Measurements from ENCODE around the gene KRTAP10-3. TPM values are rescaled to one million over a fixed set of nuclear protein-coding genes. Genes with fewer than 3 reads are reported as not detected.

KRTAP10-3 gene
- total RNA-seq, 1 experiment from 2014 or later, result not detected

DNA sequence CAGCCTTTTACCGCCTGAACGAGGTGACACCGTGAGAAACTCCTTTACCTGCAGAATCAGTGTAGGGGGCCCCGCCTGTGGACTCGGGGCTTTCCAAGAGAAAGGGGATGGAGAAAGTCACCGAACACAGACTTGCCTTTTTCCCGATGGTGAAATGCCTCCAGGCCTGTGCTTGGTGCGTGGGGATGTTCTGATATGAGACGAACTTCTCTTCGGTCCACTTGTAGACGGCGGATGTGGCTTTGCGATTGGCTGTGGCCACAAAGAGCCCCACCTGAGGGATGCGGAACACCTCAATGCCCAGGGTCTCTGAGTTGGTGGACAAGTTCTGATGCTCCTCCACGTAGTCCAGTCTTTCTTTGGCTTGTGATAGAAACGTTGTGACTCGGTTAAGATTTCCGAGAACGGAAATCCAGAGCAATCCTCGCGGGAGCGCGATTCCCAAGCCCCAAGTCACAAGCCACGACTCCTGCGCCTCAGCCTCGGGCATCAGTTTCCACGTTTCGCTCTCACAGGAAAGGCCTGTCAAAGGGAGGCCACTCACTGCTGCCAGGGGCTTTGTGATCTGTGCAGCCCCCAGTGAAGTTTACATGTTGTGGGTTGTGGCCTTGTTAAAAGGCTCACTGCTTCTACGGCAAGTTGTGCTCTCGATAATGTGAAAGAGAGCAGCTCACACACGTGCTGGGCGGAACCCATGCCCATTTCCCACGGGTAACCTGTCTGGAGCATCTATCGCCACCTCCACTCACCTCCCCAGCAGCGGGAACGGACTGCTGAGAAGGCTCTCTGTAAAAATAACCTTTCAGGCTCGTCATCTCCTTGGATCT lies 31.2 kb downstream of the KRTAP10-3 start:
- Histone ChIP-seq H2AFZ (ENCODE audit: low read length) (no peak overlapping the region), H3K4me3 (ENCODE audit: low read length) (no peak overlapping the region), H3K27ac (ENCODE audit: low read length) (no peak overlapping the region), H3K9me3 (ENCODE audit: low read length) (peaks cover 12% of the 10 kb centered on the region), H3K36me3 (ENCODE audit: insufficient read depth, low read length) (no peaks in the 10 kb centered on the region), H3K4me2 (ENCODE audit: low read depth, low read length, poor library complexity, severe bottlenecking) (no peak overlapping the region), H3K79me2 (ENCODE audit: low read length) (no peaks in the 10 kb centered on the region), H3K9me2 (replicated peaks; ENCODE audit: insufficient read depth, low read length) (no peaks in the 10 kb centered on the region), H3K9ac (ENCODE audit: low read length) (no peak overlapping the region), H3K4me1 (ENCODE audit: low read length) (no peaks in the 10 kb centered on the region), H4K20me1 (ENCODE audit: insufficient read depth, low read depth, low read length) (no peaks in the 10 kb centered on the region), H3K27me3 (ENCODE audit: low read length) (no peaks in the 10 kb centered on the region)
- DNase-seq, result no peak

DNA sequence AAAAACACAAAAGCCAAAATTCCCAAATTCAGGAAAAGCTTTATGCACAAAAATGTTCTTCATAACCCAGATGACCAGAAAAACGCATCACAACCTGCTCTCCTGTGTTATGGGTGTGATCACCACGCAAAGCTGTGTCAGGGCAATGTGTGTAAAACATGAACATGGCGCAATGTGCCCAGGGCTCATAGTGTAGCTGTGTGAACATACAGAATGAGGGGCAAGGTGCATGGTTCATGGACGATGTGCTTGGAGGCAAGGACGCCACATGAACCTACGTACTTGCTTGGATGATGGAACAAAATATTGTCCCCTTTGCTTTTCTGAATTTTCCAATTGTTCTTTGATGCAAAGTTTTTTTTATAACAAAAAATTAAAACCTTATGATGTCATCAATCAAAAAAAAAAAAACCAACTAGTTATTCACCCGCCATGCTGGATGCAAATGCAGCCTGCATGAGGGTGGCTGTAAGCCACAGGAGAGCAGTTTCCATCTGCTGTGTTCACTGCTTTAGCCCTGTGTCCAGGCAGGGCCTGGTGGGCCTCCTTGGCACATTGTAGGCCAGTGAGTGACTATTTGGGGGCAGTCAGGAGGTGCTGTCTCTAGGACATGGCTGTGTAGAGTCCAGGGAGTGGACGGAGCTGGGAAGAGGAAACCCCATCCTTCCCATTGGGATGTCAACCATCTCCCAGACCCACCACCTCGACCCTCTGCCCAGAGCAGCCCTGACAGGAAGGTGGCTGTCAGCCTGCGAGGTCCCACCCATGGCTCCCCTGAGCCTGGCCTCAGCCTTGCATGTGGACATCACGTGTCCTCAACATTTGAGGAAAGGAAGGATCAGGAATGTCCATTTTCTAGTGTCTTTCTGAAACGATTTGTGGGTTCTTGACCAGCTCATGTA lies 32.2 kb downstream of the KRTAP10-3 start:
- Histone ChIP-seq H3K4me1 (ENCODE audit: low read length) (no peaks in the 10 kb centered on the region), H4K20me1 (ENCODE audit: insufficient read depth, low read depth, low read length) (no peaks in the 10 kb centered on the region), H3K27ac (ENCODE audit: low read length) (no peak overlapping the region), H2AFZ (ENCODE audit: low read length) (no peak overlapping the region), H3K4me2 (ENCODE audit: low read depth, low read length, poor library complexity, severe bottlenecking) (no peak overlapping the region), H3K9ac (ENCODE audit: low read length) (no peak overlapping the region), H3K9me2 (replicated peaks; ENCODE audit: insufficient read depth, low read length) (no peaks in the 10 kb centered on the region), H3K9me3 (ENCODE audit: low read length) (peaks cover 12% of the 10 kb centered on the region), H3K4me3 (ENCODE audit: low read length) (no peak overlapping the region), H3K27me3 (ENCODE audit: low read length) (no peaks in the 10 kb centered on the region), H3K36me3 (ENCODE audit: insufficient read depth, low read length) (no peaks in the 10 kb centered on the region), H3K79me2 (ENCODE audit: low read length) (no peaks in the 10 kb centered on the region)
- no peak for DNase-seq

DNA sequence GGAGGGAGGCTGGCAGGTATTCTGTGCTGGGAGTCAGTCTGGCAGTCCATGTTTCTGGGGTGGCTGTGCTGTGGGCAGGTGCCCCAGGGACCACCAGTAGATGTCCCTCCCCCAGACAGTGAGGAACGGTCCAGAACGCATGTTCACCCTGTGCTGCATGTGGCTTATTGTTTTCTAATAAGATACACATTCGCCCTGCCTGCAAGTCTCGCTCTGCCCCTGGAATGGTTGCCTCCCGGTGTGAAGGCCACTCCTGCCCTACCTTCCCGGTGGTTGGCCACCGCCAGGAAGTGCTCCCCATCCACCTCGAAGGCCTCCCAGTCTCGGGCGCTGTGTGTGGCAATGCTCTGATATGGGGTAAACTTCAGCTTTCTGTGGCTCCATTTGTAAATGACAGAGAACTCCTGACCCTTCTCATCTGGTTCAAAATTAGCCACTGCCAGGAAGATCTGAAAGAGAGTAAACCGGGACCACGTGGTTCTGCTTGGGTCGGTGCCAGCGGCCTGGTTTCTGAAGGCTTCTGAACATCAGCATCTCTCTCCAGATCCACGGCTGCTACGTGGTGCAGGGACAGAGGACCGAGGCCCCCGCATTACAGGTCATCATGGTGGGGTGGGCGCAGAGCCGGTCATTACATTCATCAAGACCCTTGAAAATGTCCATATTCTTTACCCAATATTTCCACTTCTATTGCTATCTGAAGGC lies 33.1 kb downstream of the KRTAP10-3 start:
- Histone ChIP-seq H3K4me1 (ENCODE audit: low read length) (no peaks in the 10 kb centered on the region), H3K4me3 (ENCODE audit: low read length) (no peak overlapping the region), H3K9me2 (replicated peaks; ENCODE audit: insufficient read depth, low read length) (no peaks in the 10 kb centered on the region), H3K27me3 (ENCODE audit: low read length) (no peaks in the 10 kb centered on the region), H3K9ac (ENCODE audit: low read length) (no peak overlapping the region), H2AFZ (ENCODE audit: low read length) (no peak overlapping the region), H3K27ac (ENCODE audit: low read length) (no peak overlapping the region), H3K36me3 (ENCODE audit: insufficient read depth, low read length) (no peaks in the 10 kb centered on the region), H3K9me3 (ENCODE audit: low read length) (peaks cover 12% of the 10 kb centered on the region), H4K20me1 (ENCODE audit: insufficient read depth, low read depth, low read length) (no peaks in the 10 kb centered on the region), H3K79me2 (ENCODE audit: low read length) (no peaks in the 10 kb centered on the region), H3K4me2 (ENCODE audit: low read depth, low read length, poor library complexity, severe bottlenecking) (no peak overlapping the region)
- DNase-seq, result no peak

DNA sequence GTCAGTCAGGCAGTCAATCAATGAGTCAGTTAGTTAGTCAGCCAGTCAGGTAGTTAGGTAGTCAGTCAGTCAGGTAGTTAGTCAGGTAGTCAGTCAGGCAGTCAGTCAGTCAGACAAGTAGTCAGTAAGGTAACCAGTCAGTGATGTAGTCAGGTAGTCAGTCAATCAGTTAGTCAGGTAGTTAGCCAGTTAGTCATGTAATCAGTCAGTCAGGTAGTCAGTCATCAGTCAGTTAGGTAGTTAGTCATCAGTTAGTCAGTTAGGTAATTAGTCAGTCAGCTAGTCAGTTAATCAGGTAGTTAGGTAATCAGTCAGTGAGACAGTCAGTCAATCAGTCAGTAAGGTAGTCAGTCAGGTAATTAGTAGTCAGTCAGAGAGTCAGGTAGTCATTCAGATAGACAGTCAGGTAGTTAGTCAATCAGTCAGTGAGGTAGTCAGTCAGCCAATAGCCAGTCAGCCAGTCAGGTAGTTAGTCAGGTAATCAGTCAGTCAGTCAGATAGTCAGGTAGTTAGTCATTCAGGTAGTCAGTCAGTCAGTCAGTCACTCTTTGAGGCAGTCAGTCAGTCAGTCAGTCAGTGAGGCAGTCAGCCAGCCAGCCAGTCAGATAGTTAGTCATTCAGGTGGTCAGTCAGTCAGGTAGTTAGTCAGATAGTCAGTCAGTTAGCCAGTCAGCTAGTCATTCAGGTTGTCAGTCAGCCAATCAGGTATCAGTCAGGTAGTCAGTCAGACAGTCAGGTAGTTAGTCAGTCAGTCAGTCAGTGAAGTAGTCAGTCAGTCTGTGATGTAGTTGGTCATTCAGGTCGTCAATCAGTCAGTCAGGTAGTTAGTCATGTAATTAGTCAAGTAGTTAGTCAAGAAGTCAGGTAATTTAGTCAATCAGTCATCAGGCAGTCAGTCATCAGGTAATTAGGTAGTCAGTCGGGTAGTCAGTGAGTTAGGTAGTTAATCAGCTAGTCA lies 33.9 kb downstream of the KRTAP10-3 start:
- no peak overlapping the region for H3K27ac ChIP-seq (ENCODE audit: low read length)
- no peak overlapping the region for H2AFZ ChIP-seq (ENCODE audit: low read length)

DNA sequence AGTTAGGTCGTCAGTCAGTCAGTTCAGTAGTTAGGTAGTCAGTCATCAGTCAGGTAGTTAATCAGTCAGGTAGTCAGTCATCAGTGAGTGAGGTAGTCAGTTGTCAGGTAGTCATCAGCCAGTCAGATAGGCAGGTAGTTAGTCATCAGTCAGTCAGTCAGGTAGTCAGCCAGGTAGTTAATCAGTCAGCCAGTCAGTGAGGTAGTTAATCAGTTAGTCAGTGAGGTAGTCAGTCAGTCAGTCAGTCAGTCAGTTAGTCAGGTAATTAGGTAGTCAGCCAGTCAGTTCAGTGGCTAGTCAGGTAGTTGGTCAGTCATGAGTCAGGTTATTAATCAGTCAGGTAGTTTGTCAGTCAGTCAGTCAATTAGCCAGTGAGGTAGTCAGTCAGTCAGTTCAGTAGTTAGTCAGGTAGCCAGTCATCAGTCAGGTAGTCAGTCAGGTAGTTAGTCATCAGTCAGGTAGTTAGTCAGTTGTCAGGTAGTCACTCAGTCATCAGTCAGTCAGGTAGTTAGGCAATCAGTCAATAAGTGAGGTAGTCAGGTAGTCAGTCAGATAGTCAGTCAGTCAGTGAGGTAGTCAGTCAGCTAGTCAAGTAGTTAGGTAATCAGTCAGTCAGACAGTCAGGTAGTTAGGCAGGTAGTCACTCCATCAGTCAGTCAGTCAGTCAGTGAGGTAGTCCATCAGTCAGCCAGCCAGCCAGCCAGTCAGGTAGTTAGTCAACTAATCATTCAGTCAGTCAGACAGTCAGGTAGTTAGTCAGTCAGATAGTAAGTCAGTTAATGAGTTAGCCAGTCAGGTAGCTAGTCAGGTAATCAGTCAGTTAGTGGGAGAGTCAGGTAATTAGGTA lies 34.8 kb downstream of the KRTAP10-3 start:
- no peak for DNase-seq
- H3K27ac ChIP-seq (ENCODE audit: low read length), result no peak overlapping the region
- no peaks in the 10 kb centered on the region for H4K20me1 ChIP-seq (ENCODE audit: insufficient read depth, low read depth, low read length)
- peaks cover 12% of the 10 kb centered on the region for H3K9me3 ChIP-seq (ENCODE audit: low read length)
- H3K36me3 ChIP-seq (ENCODE audit: insufficient read depth, low read length), result no peaks in the 10 kb centered on the region
- H3K27me3 ChIP-seq (ENCODE audit: low read length), result no peaks in the 10 kb centered on the region
- H3K4me3 ChIP-seq (ENCODE audit: low read length), result no peak overlapping the region
- no peak overlapping the region for H3K9ac ChIP-seq (ENCODE audit: low read length)
- H3K79me2 ChIP-seq (ENCODE audit: low read length), result no peaks in the 10 kb centered on the region
- no peaks in the 10 kb centered on the region for H3K4me1 ChIP-seq (ENCODE audit: low read length)
- no peaks in the 10 kb centered on the region for H3K9me2 ChIP-seq (replicated peaks; ENCODE audit: insufficient read depth, low read length)
- no peak overlapping the region for H2AFZ ChIP-seq (ENCODE audit: low read length)
- H3K4me2 ChIP-seq (ENCODE audit: low read depth, low read length, poor library complexity, severe bottlenecking), result no peak overlapping the region

More for the DNA sequence above, 33.9 kb downstream of the KRTAP10-3 start:
- H3K4me3 ChIP-seq (ENCODE audit: low read length), result no peak overlapping the region
- H3K27me3 ChIP-seq (ENCODE audit: low read length), result no peaks in the 10 kb centered on the region
- no peak overlapping the region for H3K4me2 ChIP-seq (ENCODE audit: low read depth, low read length, poor library complexity, severe bottlenecking)
- H3K9ac ChIP-seq (ENCODE audit: low read length), result no peak overlapping the region
- H3K4me1 ChIP-seq (ENCODE audit: low read length), result no peaks in the 10 kb centered on the region
- no peaks in the 10 kb centered on the region for H3K9me2 ChIP-seq (replicated peaks; ENCODE audit: insufficient read depth, low read length)
- DNase-seq, result no peak
- no peaks in the 10 kb centered on the region for H3K36me3 ChIP-seq (ENCODE audit: insufficient read depth, low read length)
- no peaks in the 10 kb centered on the region for H4K20me1 ChIP-seq (ENCODE audit: insufficient read depth, low read depth, low read length)
- peaks cover 12% of the 10 kb centered on the region for H3K9me3 ChIP-seq (ENCODE audit: low read length)
- H3K79me2 ChIP-seq (ENCODE audit: low read length), result no peaks in the 10 kb centered on the region

DNA sequence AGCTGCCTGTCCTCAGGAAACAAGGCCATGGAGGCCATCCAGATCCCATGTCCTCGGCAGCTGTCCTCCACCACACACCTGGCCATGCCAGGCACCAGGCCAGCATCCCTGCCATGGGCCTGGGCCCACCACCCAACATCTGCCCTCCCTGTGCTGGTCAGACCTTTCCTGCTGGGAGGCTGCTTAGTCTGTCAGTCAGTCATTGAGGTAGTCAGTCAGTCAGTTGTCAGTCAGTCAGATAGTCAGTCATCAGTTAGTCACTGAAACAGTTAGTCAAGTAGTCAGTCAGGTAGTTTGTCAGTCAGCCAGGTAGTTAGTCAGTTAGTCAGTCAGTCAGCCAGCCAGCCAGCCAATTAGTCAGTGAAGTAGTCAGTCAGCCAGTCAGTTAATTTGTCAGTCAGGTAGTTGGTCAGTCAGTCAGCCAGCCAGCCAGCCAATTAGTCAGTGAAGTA lies 35.8 kb downstream of the KRTAP10-3 start:
- no peak overlapping the region for H3K9ac ChIP-seq (ENCODE audit: low read length)
- H3K79me2 ChIP-seq (ENCODE audit: low read length), result no peaks in the 10 kb centered on the region
- no peaks in the 10 kb centered on the region for H3K9me2 ChIP-seq (replicated peaks; ENCODE audit: insufficient read depth, low read length)
- peaks cover 12% of the 10 kb centered on the region for H3K9me3 ChIP-seq (ENCODE audit: low read length)
- H2AFZ ChIP-seq (ENCODE audit: low read length), result no peak overlapping the region
- no peaks in the 10 kb centered on the region for H3K36me3 ChIP-seq (ENCODE audit: insufficient read depth, low read length)
- DNase-seq, result no peak
- no peak overlapping the region for H3K4me2 ChIP-seq (ENCODE audit: low read depth, low read length, poor library complexity, severe bottlenecking)
- no peak overlapping the region for H3K27ac ChIP-seq (ENCODE audit: low read length)
- no peak overlapping the region for H3K4me3 ChIP-seq (ENCODE audit: low read length)
- H4K20me1 ChIP-seq (ENCODE audit: insufficient read depth, low read depth, low read length), result no peaks in the 10 kb centered on the region
- H3K27me3 ChIP-seq (ENCODE audit: low read length), result no peaks in the 10 kb centered on the region
- H3K4me1 ChIP-seq (ENCODE audit: low read length), result no peaks in the 10 kb centered on the region
